A673 (cell line): ENCODE data around the gene PANX2. TPM values are rescaled to one million over a fixed set of nuclear protein-coding genes. Genes with fewer than 3 reads are reported as not detected.

Experiments
- BruUV-seq: library from RNA; stranded (reverse); fragments of 400-500 nt; replicated peaks from 2 replicates; lab custom pipeline; 2021; lab: Mats Ljungman, UMichigan
- CTCF ChIA-PET: fragments of 300-600 bp; sonication (Branson Sonifier 250); formaldehyde crosslinking; loops from one replicate; lab custom pipeline; 2022; ENCODE audit warnings: antibody characterized with exemption; lab: Charles Lee
- POLR2A ChIA-PET: fragments of 300-600 bp; sonication (Branson Sonifier 250); formaldehyde crosslinking; loops from one replicate; lab custom pipeline; 2022; ENCODE audit warnings: antibody characterized with exemption; ENCODE audit not compliant: low non-redundant PET; lab: Charles Lee
- DNase-seq: peaks from one replicate; pipeline ENCODE4 v3.0.0-alpha.2; 2015; ENCODE audit warnings: low spot score
- H3K27ac ChIP-seq: fragments of 200-600 bp; sonication (generic); 2 replicates; pipeline ENCODE4 v1.5.1; 2016; ENCODE audit warnings: mixed run types, low read depth, mild to moderate bottlenecking, mixed read lengths, antibody characterized with exemption, low read length; ENCODE audit not compliant: poor library complexity, severe bottlenecking
- H3K27me3 ChIP-seq: fragments of 200-600 bp; sonication (generic); replicated peaks from 2 replicates; pipeline ENCODE4 v1.6.1; 2017; ENCODE audit warnings: mixed run types, low read depth, mild to moderate bottlenecking, mixed read lengths, antibody characterized with exemption, low read length; ENCODE audit not compliant: insufficient read depth, poor library complexity
- H3K36me3 ChIP-seq: fragments of 200-600 bp; sonication (generic); 2 replicates; pipeline ENCODE4 v1.6.1; 2016; ENCODE audit warnings: mixed run types, mild to moderate bottlenecking, mixed read lengths, antibody characterized with exemption, low read length; ENCODE audit not compliant: insufficient read depth, poor library complexity, severe bottlenecking
- H3K4me1 ChIP-seq: fragments of 200-600 bp; sonication (generic); 2 replicates; pipeline ENCODE4 v1.6.1; 2017; ENCODE audit warnings: mixed run types, mild to moderate bottlenecking, mixed read lengths, antibody characterized with exemption, low read length; ENCODE audit not compliant: insufficient read depth, poor library complexity, severe bottlenecking
- H3K4me3 ChIP-seq: fragments of 200-600 bp; sonication (generic); 2 replicates; pipeline ENCODE4 v1.5.1; 2016; ENCODE audit warnings: low read depth, mixed run types, mild to moderate bottlenecking, mixed read lengths, low read length; ENCODE audit not compliant: poor library complexity, severe bottlenecking
- H3K9me3 ChIP-seq: fragments of 200-600 bp; sonication (generic); 2 replicates; pipeline ENCODE4 v1.6.1; 2016; ENCODE audit warnings: mixed run types, low read depth, mild to moderate bottlenecking, mixed read lengths, antibody characterized with exemption, low read length; ENCODE audit not compliant: poor library complexity, severe bottlenecking
- CTCF ChIP-seq: fragments of 300-800, 200-600 bp; sonication (generic); conservative IDR thresholded peaks from 2 replicates; pipeline ENCODE4 v1.5.1; 2017; ENCODE audit warnings: low read depth, mild to moderate bottlenecking, antibody characterized with exemption, low read length, moderate library complexity, mixed read lengths
- EZH2 ChIP-seq: fragments of 200-600 bp; sonication (generic); IDR thresholded peaks from 2 replicates; pipeline ENCODE4 v1.6.1; 2017; ENCODE audit warnings: borderline replicate concordance, low read depth, mild to moderate bottlenecking, mixed read lengths, antibody characterized with exemption, low read length; ENCODE audit not compliant: poor library complexity, severe bottlenecking
- intact Hi-C: fragments of 100-400 bp; cut with micrococcal nuclease; formaldehyde crosslinking; loops from one replicate; pipeline ENCODE4 v1.10.0; 2022; ENCODE audit not compliant: unreplicated experiment
- total RNA-seq: library from RNA; stranded (reverse); gene quantifications from 2 replicates; pipeline ENCODE4 v1.2.3, GENCODE V29; 2021

Gene PANX2
- total RNA-seq, 1 experiment from 2014 or later = 7.6 TPM

- Histone ChIP-seq H3K36me3 (peaks cover 47% of the 10 kb centered on the region), H3K27ac (no peak overlapping the region), H3K4me3 (no peak overlapping the region), H3K9me3 (peaks cover under 1% of the 10 kb centered on the region), H3K4me1 (peaks cover 10% of the 10 kb centered on the region), H3K27me3 (no peaks in the 10 kb centered on the region)
- DNase-seq = no peak
- POLR2A ChIA-PET = interaction anchor here (0.6 kb wide), 1 partner anchor 117 kb away, joined by 4 read pairs; no protein-coding TSS in a partner anchor
- no TSS peak for BruUV-seq
- CTCF ChIA-PET = no interaction called here
- intact Hi-C loops = no loop called here
- TF ChIP-seq CTCF = no peak
- no peak for TF ChIP-seq EZH2
Observed at GRCh38 chr22:50197856-50198623, 27.5 kb downstream of the PANX2 start.

- H3K36me3 ChIP-seq = peaks cover 49% of the 10 kb centered on the region
- ChIA-PET POLR2A (interaction anchor here (0.6 kb wide), 1 partner anchor 116 kb away, joined by 4 read pairs; no protein-coding TSS in a partner anchor), CTCF (no interaction called here)
- peaks cover 10% of the 10 kb centered on the region for H3K4me1 ChIP-seq
- no TSS peak for BruUV-seq
- TF ChIP-seq CTCF (no peak), EZH2 (no peak)
- peaks cover 5% of the 10 kb centered on the region for H3K9me3 ChIP-seq
- H3K4me3 ChIP-seq = no peak overlapping the region
- DNase-seq = no peak
- H3K27me3 ChIP-seq = no peaks in the 10 kb centered on the region
- intact Hi-C loops = no loop called here
- H3K27ac ChIP-seq = no peak overlapping the region
Observed at GRCh38 chr22:50198624-50199017, 28.1 kb downstream of the PANX2 start.

GRCh38 chr22:50199251-50199721 lies 28.8 kb downstream of the PANX2 start:
- Histone ChIP-seq H3K27ac (no peak overlapping the region), H3K9me3 (peaks cover 5% of the 10 kb centered on the region), H3K4me3 (no peak overlapping the region), H3K27me3 (no peaks in the 10 kb centered on the region), H3K36me3 (peaks cover 44% of the 10 kb centered on the region), H3K4me1 (peaks cover 10% of the 10 kb centered on the region)
- DNase-seq = no peak
- BruUV-seq = no TSS peak
- ChIA-PET CTCF (no interaction called here), POLR2A (no interaction called here)
- intact Hi-C loops = no loop called here
- no peak for TF ChIP-seq EZH2
- no peak for TF ChIP-seq CTCF
